Spleen (tissue), 7 donors: ENCODE measurements around the gene NPAS2.

Experiments used
- CTCF ChIP-seq, 11 experiments: fragments of 200-600 bp in 7 of 11; fragments of 450-650 bp in 4 of 11; sonication (generic) in 4 of 11; IDR thresholded peaks in 8 of 11; conservative IDR thresholded peaks in 3 of 11; 1 replicate in 7 of 11; 2 replicates in 4 of 11; pipeline versions ENCODE4 v1.4.0 to v1.8.0; 2016 to 2021; ENCODE audit warnings: antibody characterized with exemption in 11 of 11, inconsistent platforms in 4 of 11, mild to moderate bottlenecking in 1 of 11
- POLR2A ChIP-seq, 3 donors: fragments of 450-650 bp; IDR thresholded peaks; one replicate each; pipeline ENCODE4 v1.5.1; 2017; ENCODE audit warnings: antibody characterized with exemption in 3 of 3, mild to moderate bottlenecking in 1 of 3
- POLR2AphosphoS5 ChIP-seq, 3 donors: sonication (generic); formaldehyde crosslinking; IDR thresholded peaks; one replicate each; pipeline ENCODE4 v1.5.1; 2017; ENCODE audit warnings: antibody characterized with exemption in 3 of 3
- donor health status: DM: no; HTN: no; CAD: no; lungs with moderate emphysema.
- donor health status: DM: no; HTN: no; CAD: no.
- donor health status: DM: no; HTN: no; CAD: no.

GRCh38 chr2:100981011-100981410 is 161.1 kb downstream of the NPAS2 start:
- TF ChIP-seq CTCF (IDR thresholded peaks at IDR 0.05 in 8 of 11, conservative IDR thresholded peaks at IDR 0.05 in 3 of 11) (no peak), POLR2AphosphoS5 (IDR thresholded peaks at IDR 0.05) (no peak), POLR2A (IDR thresholded peaks at IDR 0.05) (no peak)
